ENCODE measurements around the gene GLG1. TPM values are rescaled to one million over a fixed set of nuclear protein-coding genes. Genes with fewer than 3 reads are reported as not detected.

The GLG1 gene
- total and polyA plus RNA-seq, 12 donors: 25.7 to 136 (median 103) TPM

- WGBS, 2 donors: 94 to 95% methylated on average over 3 of the region's 3 CpGs
- no peak overlapping the region for H3K27ac ChIP-seq
- no peak overlapping the region for H3K4me3 ChIP-seq
- TF ChIP-seq, protein P1, sequence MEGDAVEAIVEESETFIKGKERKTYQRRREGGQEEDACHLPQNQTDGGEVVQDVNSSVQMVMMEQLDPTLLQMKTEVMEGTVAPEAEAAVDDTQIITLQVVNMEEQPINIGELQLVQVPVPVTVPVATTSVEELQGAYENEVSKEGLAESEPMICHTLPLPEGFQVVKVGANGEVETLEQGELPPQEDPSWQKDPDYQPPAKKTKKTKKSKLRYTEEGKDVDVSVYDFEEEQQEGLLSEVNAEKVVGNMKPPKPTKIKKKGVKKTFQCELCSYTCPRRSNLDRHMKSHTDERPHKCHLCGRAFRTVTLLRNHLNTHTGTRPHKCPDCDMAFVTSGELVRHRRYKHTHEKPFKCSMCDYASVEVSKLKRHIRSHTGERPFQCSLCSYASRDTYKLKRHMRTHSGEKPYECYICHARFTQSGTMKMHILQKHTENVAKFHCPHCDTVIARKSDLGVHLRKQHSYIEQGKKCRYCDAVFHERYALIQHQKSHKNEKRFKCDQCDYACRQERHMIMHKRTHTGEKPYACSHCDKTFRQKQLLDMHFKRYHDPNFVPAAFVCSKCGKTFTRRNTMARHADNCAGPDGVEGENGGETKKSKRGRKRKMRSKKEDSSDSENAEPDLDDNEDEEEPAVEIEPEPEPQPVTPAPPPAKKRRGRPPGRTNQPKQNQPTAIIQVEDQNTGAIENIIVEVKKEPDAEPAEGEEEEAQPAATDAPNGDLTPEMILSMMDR (IDR thresholded peaks at IDR 0.05): no peak
- ATAC-seq (no peak), DNase-seq (no peak)
- H3K9me3 ChIP-seq: no peaks in the 10 kb centered on the region
- intact Hi-C loops (cut with DNase I): no loop called here
- H3K36me3 ChIP-seq: no peaks in the 10 kb centered on the region
- no peaks in the 10 kb centered on the region for H3K27me3 ChIP-seq
- peaks cover 0 to 54% (median 20%) of the 10 kb centered on the region in 9 donors for H3K4me1 ChIP-seq
Observed at GRCh38 chr16:74578433-74578832, 28.5 kb downstream of the GLG1 start.

DNA sequence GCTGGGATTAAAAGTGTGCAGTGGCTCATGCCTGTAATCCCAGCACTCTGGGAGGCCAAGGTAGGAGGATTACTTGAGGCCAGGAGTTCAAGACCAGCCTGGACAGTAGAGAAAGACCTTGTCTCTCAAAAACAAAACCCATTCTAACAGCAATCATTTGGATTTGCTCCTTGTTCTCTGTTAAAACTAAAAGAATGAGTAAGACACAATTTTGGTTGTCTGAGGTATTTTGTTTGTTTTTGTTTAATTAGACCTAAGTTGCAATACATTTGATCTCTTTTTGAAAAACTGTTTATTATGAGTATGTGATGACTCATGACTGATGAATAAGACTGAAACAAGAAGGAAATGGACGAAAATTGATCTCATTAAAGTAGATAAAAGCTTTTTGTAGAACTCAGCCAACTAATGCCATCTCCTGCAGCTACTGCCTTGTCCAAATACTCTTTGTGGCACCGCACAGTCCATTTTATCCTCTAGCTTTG is 29.0 kb downstream of the GLG1 start:
- no peak overlapping the region for H3K4me3 ChIP-seq
- H3K4me1 ChIP-seq: peaks cover 0 to 54% (median 20%) of the 10 kb centered on the region in 9 donors
- TF ChIP-seq, protein P1 (IDR thresholded peaks at IDR 0.05): no peak
- DNase-seq: no peak
- ATAC-seq: no peak
- 76 to 88% methylated on average over 2 of the region's 2 CpGs for WGBS, 2 donors
- no peaks in the 10 kb centered on the region for H3K9me3 ChIP-seq
- H3K36me3 ChIP-seq: no peaks in the 10 kb centered on the region
- no peaks in the 10 kb centered on the region for H3K27me3 ChIP-seq
- no peak overlapping the region for H3K27ac ChIP-seq
- intact Hi-C loops (cut with DNase I): no loop called here

GRCh38 chr16:74575807-74576643 is 30.9 kb downstream of the GLG1 start:
- TF ChIP-seq, protein P1 (IDR thresholded peaks at IDR 0.05): no peak
- ATAC-seq (peak in 5 of 8 donors; percentile 52 to 70 (median 61)), DNase-seq (no peak)
- H3K4me1 ChIP-seq: peaks cover 0 to 56% (median 17%) of the 10 kb centered on the region in 9 donors
- H3K4me3 ChIP-seq: no peak overlapping the region
- 58 to 62% methylated on average over 12 of the region's 12 CpGs for WGBS, 2 donors
- H3K27me3 ChIP-seq: no peaks in the 10 kb centered on the region
- no peaks in the 10 kb centered on the region for H3K9me3 ChIP-seq
- H3K27ac ChIP-seq: no peak overlapping the region
- intact Hi-C loops (cut with DNase I): no loop called here
- no peaks in the 10 kb centered on the region for H3K36me3 ChIP-seq

DNA sequence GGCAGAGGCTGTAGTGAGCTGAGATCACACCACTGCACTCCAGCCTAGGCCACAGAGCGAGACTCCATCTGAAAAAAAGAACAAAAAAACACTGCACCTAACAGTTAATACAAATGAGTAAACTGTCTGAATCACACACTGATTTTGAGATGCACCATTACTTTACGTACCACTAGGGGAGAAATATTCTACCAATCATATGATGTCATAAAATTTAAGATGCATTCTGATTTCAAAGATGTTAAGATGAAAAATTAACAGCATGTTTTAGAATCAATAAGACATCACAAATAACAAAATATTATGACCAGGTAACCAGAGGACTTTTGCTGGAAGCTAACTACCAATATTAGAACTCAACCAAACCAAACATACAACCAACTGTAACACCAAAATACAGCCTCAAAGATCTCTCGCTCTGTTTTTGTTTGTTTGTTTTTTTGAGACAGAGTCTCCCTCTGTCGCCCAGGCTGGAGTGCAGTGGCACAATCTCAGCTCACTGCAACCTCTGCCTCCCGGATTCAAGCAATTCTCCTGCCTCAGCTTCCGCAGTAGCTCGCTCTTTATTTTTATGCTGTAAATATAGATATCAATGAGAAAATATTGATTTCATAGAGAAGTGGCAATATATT is 31.6 kb downstream of the GLG1 start:
- Histone ChIP-seq H3K27ac (no peak overlapping the region), H3K36me3 (no peaks in the 10 kb centered on the region), H3K9me3 (no peaks in the 10 kb centered on the region), H3K27me3 (no peaks in the 10 kb centered on the region), H3K4me1 (peaks cover 0 to 56% (median 16%) of the 10 kb centered on the region in 9 donors), H3K4me3 (no peak overlapping the region)
- WGBS, 2 donors: 89 to 91% methylated on average over 7 of the region's 7 CpGs
- intact Hi-C loops (cut with DNase I): no loop called here
- ATAC-seq (peak in 1 of 8 donors; percentile 29), DNase-seq (no peak)
- TF ChIP-seq, protein P1 (IDR thresholded peaks at IDR 0.05): peak in 2 of 9 donors; percentile 13 to 23

All from heart right ventricle (tissue), 16 donors.